GM19025 (cell line): ENCODE measurements around the gene DEAF1.
"Not testable (repeated sequence)": the region's sequence is repeated elsewhere in the genome, so short reads cannot be mapped to it uniquely, and the experiment has no call there.

ENCODE experiments used
- ATAC-seq: cut with Tn5 transposase; IDR thresholded peaks from one replicate; pipeline ENCODE4 v1.9.1; 2021; ENCODE audit warnings: mild to moderate bottlenecking, low read depth, moderate library complexity; ENCODE audit not compliant: unreplicated experiment

DEAF1 gene

GRCh38 chr11:694563-695287 is at the start of gene DEAF1:
TSS of gene DEAF1 (minus strand) at chr11:695222. CDS start at chr11:695047, 175 bp downstream.
- peak; percentile 76 for ATAC-seq

- ATAC-seq, result no peak
Measured at GRCh38 chr11:742571-743201, 47.7 kb upstream of the DEAF1 start.

GRCh38 chr11:742156-742546 is 47.1 kb upstream of the DEAF1 start:
- ATAC-seq, result no peak

GRCh38 chr11:737899-738298 is 42.9 kb upstream of the DEAF1 start:
- not testable (repeated sequence) for ATAC-seq

- no peak for ATAC-seq
Measured at GRCh38 chr11:737366-737765, 42.3 kb upstream of the DEAF1 start.

GRCh38 chr11:734541-734940 is 39.5 kb upstream of the DEAF1 start:
- ATAC-seq, result not testable (repeated sequence)

GRCh38 chr11:733072-733471 is 38.0 kb upstream of the DEAF1 start:
- ATAC-seq, result no peak

- no peak for ATAC-seq
Measured at GRCh38 chr11:729492-730074, 34.6 kb upstream of the DEAF1 start.

GRCh38 chr11:728901-729491 is 34.0 kb upstream of the DEAF1 start:
- ATAC-seq, result no peak

GRCh38 chr11:727859-728748 is 33.1 kb upstream of the DEAF1 start:
- ATAC-seq, result peak; percentile 46

- ATAC-seq, result no peak
Measured at GRCh38 chr11:727281-727701, 32.3 kb upstream of the DEAF1 start.

- ATAC-seq, result no peak
Measured at GRCh38 chr11:726278-727220, 31.5 kb upstream of the DEAF1 start.

GRCh38 chr11:725624-726202 is 30.7 kb upstream of the DEAF1 start:
- ATAC-seq, result no peak

GRCh38 chr11:724778-725386 is 29.9 kb upstream of the DEAF1 start:
- no peak for ATAC-seq

- no peak for ATAC-seq
Measured at GRCh38 chr11:724049-724777, 29.2 kb upstream of the DEAF1 start.

- ATAC-seq, result no peak
Measured at GRCh38 chr11:723120-723883, 28.3 kb upstream of the DEAF1 start.

GRCh38 chr11:722346-722811 is 27.4 kb upstream of the DEAF1 start:
- ATAC-seq, result no peak
